Fibroblast of the aortic adventitia (primary cell): Measurements from ENCODE around the gene CEP95. TPM values are rescaled to one million over a fixed set of nuclear protein-coding genes. Genes with fewer than 3 reads are reported as not detected.
"Not testable (repeated sequence)": the region's sequence is repeated elsewhere in the genome, so short reads cannot be mapped to it uniquely, and the experiment has no call there.

Source experiments
- DNase-seq: peaks from one replicate; pipeline ENCODE4 v3.0.0-alpha.2; 2010; ENCODE audit warnings: low read depth
- H3K4me3 ChIP-seq: 2 replicates; pipeline ENCODE4 v1.5.1; 2011; ENCODE audit warnings: low read depth, mild to moderate bottlenecking, control low read depth, low read length, moderate library complexity
- total RNA-seq: library from RNA; depleted of rRNA; stranded (reverse); fragments of >200 nt; gene quantifications from 2 replicates; pipeline ENCODE4 v1.2.3, GENCODE V29; 2012; ENCODE audit warnings: low replicate concordance
- TF ChIP-seq, protein P1 (sequence below): IDR thresholded peaks from 2 replicates; pipeline ENCODE4 v1.5.1; 2011; ENCODE audit warnings: mild to moderate bottlenecking, low read length, control low read depth, inconsistent platforms; ENCODE audit not compliant: insufficient read depth

CEP95 gene, protein sequence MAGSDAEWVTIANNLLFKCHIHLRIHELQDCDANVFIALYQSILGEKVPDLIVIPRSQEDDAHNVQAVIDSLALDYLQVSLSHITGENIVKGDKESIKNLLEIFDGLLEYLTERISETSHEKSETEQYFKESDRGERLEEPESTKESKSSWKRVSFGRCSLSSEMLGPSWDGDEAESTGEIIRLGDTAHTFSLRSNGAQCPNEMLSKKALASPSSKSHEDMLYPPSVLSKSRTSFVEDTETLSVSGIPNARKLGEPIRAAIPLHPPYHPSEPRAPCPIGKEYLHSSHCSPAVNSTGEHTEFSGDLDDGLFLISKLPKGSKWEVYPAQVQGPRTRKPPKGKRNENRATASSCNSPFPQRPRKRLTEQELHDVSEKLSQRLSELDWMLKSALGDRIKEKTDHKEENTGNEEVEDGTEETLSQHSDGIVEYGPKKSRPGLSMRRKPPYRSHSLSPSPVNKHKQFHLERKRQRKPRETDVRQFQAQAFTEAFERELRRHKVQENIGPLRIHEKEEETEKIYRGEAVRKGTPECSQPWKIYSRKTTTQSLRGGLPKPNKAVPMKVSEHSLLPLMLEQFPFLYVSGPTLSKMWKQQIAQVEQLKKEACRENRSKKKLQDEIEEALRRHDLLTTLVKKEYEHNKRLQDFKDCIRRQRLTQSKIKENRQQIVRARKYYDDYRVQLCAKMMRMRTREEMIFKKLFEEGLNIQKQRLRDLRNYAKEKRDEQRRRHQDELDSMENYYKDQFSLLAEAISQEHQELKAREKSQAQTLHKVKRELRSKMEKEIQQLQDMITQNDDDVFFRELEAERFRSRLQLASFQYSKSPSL
- total RNA-seq, result 32.8 and 51.7 TPM in 2 replicates

DNA sequence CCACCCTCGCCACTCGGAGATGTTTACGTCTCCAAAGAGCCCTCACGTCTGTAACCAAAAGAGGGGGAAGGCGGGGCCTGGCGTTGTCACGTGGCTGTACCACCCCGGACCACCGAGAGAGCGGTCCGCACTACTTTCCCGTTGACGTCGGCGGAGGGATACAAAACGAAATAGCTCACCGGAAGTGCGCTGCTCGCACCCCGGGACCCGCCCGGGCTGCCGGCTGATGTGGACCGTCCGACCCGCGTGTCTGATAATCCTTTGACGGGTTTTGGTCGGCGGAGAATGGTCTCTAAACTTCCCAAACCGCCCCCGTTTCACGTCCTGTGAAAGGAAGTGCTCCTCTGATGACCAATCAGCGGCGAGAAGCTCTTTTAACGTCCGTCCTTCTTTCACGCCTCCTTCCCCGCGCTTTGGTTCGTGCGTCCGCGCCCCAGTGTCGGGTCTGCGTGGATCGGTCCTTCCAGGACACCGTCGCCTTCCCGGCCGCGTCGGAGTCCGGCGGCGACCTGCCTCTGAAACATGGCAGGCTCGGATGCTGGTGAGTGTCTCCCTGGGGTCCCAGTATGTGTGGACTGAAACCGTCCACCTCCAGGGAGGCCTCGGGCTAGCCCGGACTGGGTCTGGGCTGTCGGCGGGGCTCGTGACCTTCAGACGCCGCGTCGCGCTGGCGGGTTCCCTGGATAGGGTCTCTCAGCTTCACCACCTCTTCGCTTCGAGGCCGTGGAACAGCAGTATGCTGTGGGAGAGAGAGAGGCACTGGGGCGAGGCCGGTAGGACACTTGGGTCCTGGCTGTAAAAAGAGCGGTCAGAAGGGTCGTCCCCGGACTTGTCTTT, at the start of gene CEP95:
Gene CEP95, plus strand, starts transcription at position 402 of the 837 bp plus-strand sequence. Its CDS starts 121 bp downstream, at position 523.
- peak within 1 kb of the TSS; percentile 98 for H3K4me3 ChIP-seq
- peak; percentile 99 for DNase-seq
- TF ChIP-seq, protein P1, sequence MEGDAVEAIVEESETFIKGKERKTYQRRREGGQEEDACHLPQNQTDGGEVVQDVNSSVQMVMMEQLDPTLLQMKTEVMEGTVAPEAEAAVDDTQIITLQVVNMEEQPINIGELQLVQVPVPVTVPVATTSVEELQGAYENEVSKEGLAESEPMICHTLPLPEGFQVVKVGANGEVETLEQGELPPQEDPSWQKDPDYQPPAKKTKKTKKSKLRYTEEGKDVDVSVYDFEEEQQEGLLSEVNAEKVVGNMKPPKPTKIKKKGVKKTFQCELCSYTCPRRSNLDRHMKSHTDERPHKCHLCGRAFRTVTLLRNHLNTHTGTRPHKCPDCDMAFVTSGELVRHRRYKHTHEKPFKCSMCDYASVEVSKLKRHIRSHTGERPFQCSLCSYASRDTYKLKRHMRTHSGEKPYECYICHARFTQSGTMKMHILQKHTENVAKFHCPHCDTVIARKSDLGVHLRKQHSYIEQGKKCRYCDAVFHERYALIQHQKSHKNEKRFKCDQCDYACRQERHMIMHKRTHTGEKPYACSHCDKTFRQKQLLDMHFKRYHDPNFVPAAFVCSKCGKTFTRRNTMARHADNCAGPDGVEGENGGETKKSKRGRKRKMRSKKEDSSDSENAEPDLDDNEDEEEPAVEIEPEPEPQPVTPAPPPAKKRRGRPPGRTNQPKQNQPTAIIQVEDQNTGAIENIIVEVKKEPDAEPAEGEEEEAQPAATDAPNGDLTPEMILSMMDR, result no peak

DNA sequence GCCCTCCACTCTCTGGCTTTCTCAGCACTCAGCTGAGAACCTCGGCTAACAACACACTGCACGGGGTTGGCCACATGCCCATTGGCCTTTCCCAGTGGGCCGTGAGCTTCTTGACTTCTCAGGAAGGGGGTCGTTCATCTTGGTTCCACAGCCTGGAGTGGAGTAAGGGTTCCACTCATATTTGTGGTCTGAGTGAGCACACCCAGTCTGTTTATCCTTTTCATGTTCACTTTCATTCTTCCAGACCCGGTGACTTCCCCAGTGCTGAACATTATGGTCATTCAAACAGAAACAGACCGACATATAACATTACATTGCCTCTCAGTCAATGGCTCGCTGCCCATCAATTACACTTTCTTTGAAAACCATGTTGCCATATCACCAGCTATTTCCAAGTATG, 49.6 kb upstream of the CEP95 start:
- DNase-seq, result peak; percentile 37
- TF ChIP-seq, protein P1, result no peak
- H3K4me3 ChIP-seq, result no peak overlapping the region

DNA sequence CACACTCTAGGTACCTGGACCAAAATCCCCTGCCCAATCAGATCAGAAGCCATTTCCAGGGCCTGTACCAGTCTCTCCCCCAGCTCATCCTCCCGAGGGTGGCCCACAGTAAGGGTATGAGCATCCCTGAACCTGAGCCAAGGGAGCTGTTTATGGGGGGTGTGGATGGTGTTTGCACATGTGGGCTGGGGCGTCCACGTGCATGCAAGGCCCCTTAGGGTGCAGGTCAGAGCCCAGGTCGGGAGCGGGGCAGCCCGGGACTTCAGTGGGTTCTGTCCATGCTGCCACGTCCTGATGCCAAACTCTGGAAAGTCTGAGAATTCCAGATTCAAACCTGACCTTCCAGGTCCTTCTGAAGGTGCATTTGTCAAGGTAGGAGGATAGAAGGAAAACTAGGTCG, 48.0 kb upstream of the CEP95 start:
- DNase-seq, result no peak
- H3K4me3 ChIP-seq, result no peak overlapping the region
- TF ChIP-seq, protein P1, result no peak

DNA sequence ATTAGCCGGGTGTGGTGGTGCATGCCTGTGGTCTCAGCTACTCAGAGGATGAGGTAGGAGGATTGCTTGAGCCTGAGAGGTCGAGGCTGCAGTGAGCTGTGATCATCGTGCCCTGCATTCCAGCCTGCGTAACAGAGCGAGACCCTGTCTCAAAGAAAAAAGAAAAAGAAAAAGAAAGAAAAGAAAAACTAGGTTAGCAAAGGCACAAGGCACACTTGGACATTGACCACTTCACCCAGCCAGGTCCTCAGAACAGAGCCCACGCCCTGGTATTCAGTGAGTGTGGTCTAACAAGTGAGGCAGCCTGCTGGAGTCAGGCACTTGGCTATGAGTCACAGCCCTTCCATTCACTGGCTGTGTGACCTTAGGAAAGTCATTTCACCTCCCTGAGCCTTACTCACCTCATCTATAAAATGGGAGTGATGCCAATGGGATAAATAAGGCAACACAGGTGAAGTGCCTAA, 47.5 kb upstream of the CEP95 start:
- TF ChIP-seq, protein P1, result no peak
- DNase-seq, result peak; percentile 51
- no peak overlapping the region for H3K4me3 ChIP-seq

DNA sequence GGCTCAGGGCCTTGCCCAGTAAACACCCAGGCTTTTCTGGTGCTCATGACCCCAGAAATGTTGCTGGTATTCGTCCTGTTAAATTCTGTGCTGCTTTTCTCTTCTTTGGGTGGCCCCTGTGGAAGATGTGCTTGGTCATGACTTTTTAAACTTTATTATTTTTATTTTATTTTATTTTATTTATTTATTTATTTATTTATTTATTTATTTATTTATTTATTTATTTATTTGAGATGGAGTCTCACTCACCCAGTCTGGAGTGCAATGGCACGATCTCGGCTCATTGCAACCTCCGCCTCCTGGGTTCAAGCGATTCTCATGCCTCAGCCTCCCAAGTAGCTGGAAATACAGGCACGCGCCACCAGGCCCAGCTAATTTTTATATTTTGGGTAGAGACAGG, 47.0 kb upstream of the CEP95 start:
- DNase-seq, H3K4me3 ChIP-seq: not testable (repeated sequence)

DNA sequence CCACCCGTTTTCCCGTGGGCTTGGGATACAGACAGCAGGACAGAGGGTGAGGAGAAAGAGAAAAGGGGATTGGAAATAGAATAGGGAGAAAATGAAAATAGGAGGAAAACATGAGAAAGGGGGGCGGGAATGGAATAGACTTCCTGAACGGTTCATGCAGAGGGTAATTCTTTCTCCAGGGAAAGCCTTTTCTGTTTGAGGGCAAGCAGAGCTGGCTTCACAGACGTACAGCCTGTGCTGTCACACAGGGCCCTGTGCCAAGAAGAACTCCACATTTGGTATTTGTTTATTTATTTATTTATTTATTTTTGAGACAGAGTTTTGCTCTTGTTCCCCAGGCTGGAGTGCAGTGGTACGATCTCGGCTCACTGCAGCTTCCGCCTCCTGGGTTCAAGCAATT, 45.8 kb upstream of the CEP95 start:
- H3K4me3 ChIP-seq, result no peak overlapping the region
- TF ChIP-seq, protein P1, result no peak
- no peak for DNase-seq
